ENCODE data around the gene ZNF592. TPM values are rescaled to one million over a fixed set of nuclear protein-coding genes. Genes with fewer than 3 reads are reported as not detected.

Gene ZNF592
- total and polyA plus RNA-seq, 2 donors (not counting 1 experiment from before 2014, with no cell fraction given) = 5.1 to 7.5 TPM

- no peak overlapping the region for H3K4me3 ChIP-seq (replicated peaks in 1 of 4; ENCODE audit: control extremely low read depth in 1 of 4, insufficient read depth in 1 of 4, low read depth in 3 of 4, low read length in 4 of 4)
- H3K4me2 ChIP-seq (ENCODE audit: extremely low read depth, insufficient read depth, low read length) = no peak overlapping the region
- H3K27me3 ChIP-seq (ENCODE audit: control insufficient read depth, insufficient read depth, low read length) = no peaks in the 10 kb centered on the region
- no peaks in the 10 kb centered on the region for H4K20me1 ChIP-seq (ENCODE audit: control insufficient read depth, extremely low read depth, insufficient read depth, low read length)
- DNase-seq (ENCODE audit: low read depth in 2 of 2) = no peak
- TF ChIP-seq, protein P1, sequence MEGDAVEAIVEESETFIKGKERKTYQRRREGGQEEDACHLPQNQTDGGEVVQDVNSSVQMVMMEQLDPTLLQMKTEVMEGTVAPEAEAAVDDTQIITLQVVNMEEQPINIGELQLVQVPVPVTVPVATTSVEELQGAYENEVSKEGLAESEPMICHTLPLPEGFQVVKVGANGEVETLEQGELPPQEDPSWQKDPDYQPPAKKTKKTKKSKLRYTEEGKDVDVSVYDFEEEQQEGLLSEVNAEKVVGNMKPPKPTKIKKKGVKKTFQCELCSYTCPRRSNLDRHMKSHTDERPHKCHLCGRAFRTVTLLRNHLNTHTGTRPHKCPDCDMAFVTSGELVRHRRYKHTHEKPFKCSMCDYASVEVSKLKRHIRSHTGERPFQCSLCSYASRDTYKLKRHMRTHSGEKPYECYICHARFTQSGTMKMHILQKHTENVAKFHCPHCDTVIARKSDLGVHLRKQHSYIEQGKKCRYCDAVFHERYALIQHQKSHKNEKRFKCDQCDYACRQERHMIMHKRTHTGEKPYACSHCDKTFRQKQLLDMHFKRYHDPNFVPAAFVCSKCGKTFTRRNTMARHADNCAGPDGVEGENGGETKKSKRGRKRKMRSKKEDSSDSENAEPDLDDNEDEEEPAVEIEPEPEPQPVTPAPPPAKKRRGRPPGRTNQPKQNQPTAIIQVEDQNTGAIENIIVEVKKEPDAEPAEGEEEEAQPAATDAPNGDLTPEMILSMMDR (conservative IDR thresholded peaks at IDR 0.05 in 1 of 2, IDR thresholded peaks at IDR 0.05 in 1 of 2; ENCODE audit: low read depth in 1 of 2, low read length in 2 of 2) = no peak
- no peak for TF ChIP-seq EZH2 (IDR thresholded peaks at IDR 0.05; ENCODE audit: low read length, missing control alignments)
- no peaks in the 10 kb centered on the region for H3K79me2 ChIP-seq (ENCODE audit: control insufficient read depth, insufficient read depth, low read length)
- no peaks in the 10 kb centered on the region for H3K9me3 ChIP-seq (ENCODE audit: control insufficient read depth, insufficient read depth, low read depth, low read length)
- no peak overlapping the region for H2AFZ ChIP-seq (ENCODE audit: low read length)
- no peaks in the 10 kb centered on the region for H3K4me1 ChIP-seq (ENCODE audit: control insufficient read depth, extremely low read depth, insufficient read depth, low read length)
- H3K27ac ChIP-seq (ENCODE audit: insufficient read depth, low read length) = no peak overlapping the region
- H3K9ac ChIP-seq (ENCODE audit: insufficient read depth, low read length) = no peak overlapping the region
- H3K36me3 ChIP-seq (ENCODE audit: control insufficient read depth, insufficient read depth, low read length) = peaks cover 26% of the 10 kb centered on the region
Measured at GRCh38 chr15:84797801-84798200, 49.4 kb downstream of the ZNF592 start.

DNA sequence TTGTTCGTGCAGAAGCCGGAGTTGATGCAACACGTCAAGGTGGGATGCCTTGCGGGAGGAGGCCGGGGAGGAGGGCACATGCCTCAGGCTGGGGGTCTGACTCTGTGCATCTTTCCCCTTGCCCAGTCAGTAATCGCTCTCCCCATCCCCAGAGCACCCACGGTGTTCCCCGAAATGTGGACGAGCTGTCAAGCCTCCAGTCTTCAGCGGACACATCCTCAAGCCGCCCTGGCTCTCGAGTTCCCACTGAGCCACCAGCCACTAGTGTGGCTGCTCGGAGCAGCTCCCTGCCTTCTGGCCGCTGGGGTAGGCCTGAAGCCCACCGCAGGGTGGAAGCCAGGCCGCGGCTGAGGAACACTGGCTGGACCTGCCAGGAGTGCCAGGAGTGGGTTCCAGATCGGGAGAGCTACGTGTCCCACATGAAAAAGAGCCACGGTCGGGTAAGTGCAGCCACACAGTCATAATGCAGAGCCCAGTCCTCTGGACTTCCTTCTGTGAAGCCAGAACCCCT, 50.1 kb downstream of the ZNF592 start:
- H4K20me1 ChIP-seq (ENCODE audit: control insufficient read depth, extremely low read depth, insufficient read depth, low read length) = no peaks in the 10 kb centered on the region
- H3K9me3 ChIP-seq (ENCODE audit: control insufficient read depth, insufficient read depth, low read depth, low read length) = no peaks in the 10 kb centered on the region
- H3K9ac ChIP-seq (ENCODE audit: insufficient read depth, low read length) = no peak overlapping the region
- H3K4me3 ChIP-seq (replicated peaks in 1 of 4; ENCODE audit: control extremely low read depth in 1 of 4, insufficient read depth in 1 of 4, low read depth in 3 of 4, low read length in 4 of 4) = no peak overlapping the region
- H2AFZ ChIP-seq (ENCODE audit: low read length) = no peak overlapping the region
- no peak for DNase-seq (ENCODE audit: low read depth in 2 of 2)
- no peak overlapping the region for H3K27ac ChIP-seq (ENCODE audit: insufficient read depth, low read length)
- H3K79me2 ChIP-seq (ENCODE audit: control insufficient read depth, insufficient read depth, low read length) = no peaks in the 10 kb centered on the region
- peaks cover 26% of the 10 kb centered on the region for H3K36me3 ChIP-seq (ENCODE audit: control insufficient read depth, insufficient read depth, low read length)
- TF ChIP-seq, protein P1 (conservative IDR thresholded peaks at IDR 0.05 in 1 of 2, IDR thresholded peaks at IDR 0.05 in 1 of 2; ENCODE audit: low read depth in 1 of 2, low read length in 2 of 2) = no peak
- TF ChIP-seq EZH2 (IDR thresholded peaks at IDR 0.05; ENCODE audit: low read length, missing control alignments) = no peak
- H3K4me1 ChIP-seq (ENCODE audit: control insufficient read depth, extremely low read depth, insufficient read depth, low read length) = no peaks in the 10 kb centered on the region
- H3K27me3 ChIP-seq (ENCODE audit: control insufficient read depth, insufficient read depth, low read length) = no peaks in the 10 kb centered on the region
- no peak overlapping the region for H3K4me2 ChIP-seq (ENCODE audit: extremely low read depth, insufficient read depth, low read length)

DNA sequence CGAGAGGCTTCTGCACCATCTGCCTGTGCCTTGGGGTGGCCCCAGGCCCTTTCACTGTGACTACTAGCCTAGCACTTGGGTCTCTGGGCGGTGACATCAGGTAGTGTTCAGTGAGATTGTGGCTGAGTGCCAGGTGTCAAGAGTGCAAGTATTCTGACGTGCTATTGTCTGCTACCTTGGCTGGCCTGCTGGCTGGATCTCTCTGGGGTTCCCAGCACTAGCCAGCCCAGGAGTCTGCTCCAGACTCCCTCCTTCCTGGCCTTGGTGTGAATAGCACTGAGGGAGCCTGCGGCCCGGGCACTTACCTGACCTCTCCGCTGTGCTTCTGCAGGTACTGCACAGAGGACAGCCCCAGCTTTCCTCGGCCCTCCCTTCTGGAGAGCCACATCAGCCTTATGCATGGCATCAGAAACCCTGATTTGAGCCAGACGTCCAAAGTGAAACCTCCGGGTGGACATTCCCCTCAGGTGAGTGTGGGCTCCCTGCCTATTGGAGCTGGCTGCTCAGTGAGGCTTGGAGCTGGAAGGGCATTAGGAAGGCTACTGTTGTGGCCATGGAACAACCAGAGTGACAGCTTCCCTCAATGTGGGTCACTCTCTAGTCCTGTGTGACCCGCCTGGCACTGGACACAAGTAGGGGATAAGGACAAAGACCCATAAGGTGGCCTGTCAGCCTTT, 51.3 kb downstream of the ZNF592 start:
- Histone ChIP-seq H3K79me2 (ENCODE audit: control insufficient read depth, insufficient read depth, low read length) (no peaks in the 10 kb centered on the region), H3K27ac (ENCODE audit: insufficient read depth, low read length) (no peak overlapping the region), H3K9me3 (ENCODE audit: control insufficient read depth, insufficient read depth, low read depth, low read length) (no peaks in the 10 kb centered on the region), H3K9ac (ENCODE audit: insufficient read depth, low read length) (no peak overlapping the region), H4K20me1 (ENCODE audit: control insufficient read depth, extremely low read depth, insufficient read depth, low read length) (no peaks in the 10 kb centered on the region), H3K4me2 (ENCODE audit: extremely low read depth, insufficient read depth, low read length) (no peak overlapping the region), H3K27me3 (ENCODE audit: control insufficient read depth, insufficient read depth, low read length) (no peaks in the 10 kb centered on the region), H3K36me3 (ENCODE audit: control insufficient read depth, insufficient read depth, low read length) (peaks cover 27% of the 10 kb centered on the region), H2AFZ (ENCODE audit: low read length) (no peak overlapping the region), H3K4me3 (replicated peaks in 1 of 4; ENCODE audit: control extremely low read depth in 1 of 4, insufficient read depth in 1 of 4, low read depth in 3 of 4, low read length in 4 of 4) (no peak overlapping the region), H3K4me1 (ENCODE audit: control insufficient read depth, extremely low read depth, insufficient read depth, low read length) (no peaks in the 10 kb centered on the region)
- DNase-seq (ENCODE audit: low read depth in 2 of 2) = no peak
- no peak for TF ChIP-seq EZH2 (IDR thresholded peaks at IDR 0.05; ENCODE audit: low read length, missing control alignments)
- TF ChIP-seq, protein P1 (conservative IDR thresholded peaks at IDR 0.05 in 1 of 2, IDR thresholded peaks at IDR 0.05 in 1 of 2; ENCODE audit: low read depth in 1 of 2, low read length in 2 of 2) = no peak

Measured in fibroblast of lung (primary cell).